Measurements from ENCODE around the gene TPPP2. TPM values are rescaled to one million over a fixed set of nuclear protein-coding genes. Genes with fewer than 3 reads are reported as not detected.
"Not testable (repeated sequence)": the region's sequence is repeated elsewhere in the genome, so short reads cannot be mapped to it uniquely, and the experiment has no call there.

TPPP2 gene
- total RNA-seq, 2 donors from 2014 or later, result not detected

DNA sequence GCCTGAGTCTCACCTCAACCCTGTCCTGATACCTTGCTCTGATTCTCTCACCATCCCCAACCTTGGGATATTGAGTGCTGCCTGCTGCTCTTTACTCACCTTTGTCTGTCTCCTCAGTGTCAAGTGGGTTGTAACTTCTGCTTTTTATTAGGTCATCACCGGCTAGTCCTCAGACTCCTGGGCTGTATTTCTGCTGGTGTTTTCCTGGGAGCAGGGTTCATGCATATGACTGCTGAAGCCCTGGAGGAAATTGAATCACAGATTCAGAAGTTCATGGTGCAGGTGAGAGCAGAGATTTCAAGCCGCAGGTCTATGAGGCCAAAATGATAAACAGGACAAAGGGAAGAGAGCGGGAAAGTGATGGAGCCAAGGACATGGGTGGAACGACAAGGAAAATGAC, 30.4 kb upstream of the TPPP2 start:
- Mint-ChIP-seq H3K27me3 (no peaks in the 10 kb centered on the region), H3K4me3 (no peak overlapping the region), H3K9me3 (no peaks in the 10 kb centered on the region), H3K36me3 (peaks cover 29% of the 10 kb centered on the region), H3K27ac (no peak overlapping the region), H3K4me1 (ENCODE audit: low read depth in 2 of 2) (peaks cover 5% of the 10 kb centered on the region in 2 donors)
- ATAC-seq, result no peak
- DNase-seq (ENCODE audit: low spot score), result no peak

DNA sequence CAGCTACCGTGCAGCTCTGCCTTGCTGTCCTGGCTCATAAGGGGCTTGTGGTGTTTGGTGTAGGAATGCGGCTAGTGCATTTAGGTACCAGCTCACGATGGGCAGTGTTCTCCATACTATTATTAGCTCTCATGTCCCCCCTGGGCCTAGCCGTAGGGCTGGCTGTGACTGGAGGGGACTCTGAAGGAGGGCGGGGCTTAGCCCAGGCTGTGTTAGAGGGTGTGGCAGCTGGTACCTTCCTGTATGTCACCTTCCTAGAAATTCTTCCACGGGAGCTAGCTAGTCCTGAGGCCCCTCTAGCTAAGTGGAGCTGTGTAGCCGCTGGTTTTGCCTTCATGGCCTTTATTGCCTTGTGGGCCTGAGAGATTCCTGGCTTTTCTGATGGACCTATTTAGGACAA, 28.8 kb upstream of the TPPP2 start:
- Mint-ChIP-seq H3K9me3 (no peaks in the 10 kb centered on the region), H3K4me3 (no peak overlapping the region), H3K27me3 (no peaks in the 10 kb centered on the region), H3K4me1 (ENCODE audit: low read depth in 2 of 2) (no peaks in the 10 kb centered on the region), H3K36me3 (peaks cover 13% of the 10 kb centered on the region), H3K27ac (no peak overlapping the region)
- peak in 1 of 2 donors; percentile 17 for ATAC-seq
- no peak for DNase-seq (ENCODE audit: low spot score)

DNA sequence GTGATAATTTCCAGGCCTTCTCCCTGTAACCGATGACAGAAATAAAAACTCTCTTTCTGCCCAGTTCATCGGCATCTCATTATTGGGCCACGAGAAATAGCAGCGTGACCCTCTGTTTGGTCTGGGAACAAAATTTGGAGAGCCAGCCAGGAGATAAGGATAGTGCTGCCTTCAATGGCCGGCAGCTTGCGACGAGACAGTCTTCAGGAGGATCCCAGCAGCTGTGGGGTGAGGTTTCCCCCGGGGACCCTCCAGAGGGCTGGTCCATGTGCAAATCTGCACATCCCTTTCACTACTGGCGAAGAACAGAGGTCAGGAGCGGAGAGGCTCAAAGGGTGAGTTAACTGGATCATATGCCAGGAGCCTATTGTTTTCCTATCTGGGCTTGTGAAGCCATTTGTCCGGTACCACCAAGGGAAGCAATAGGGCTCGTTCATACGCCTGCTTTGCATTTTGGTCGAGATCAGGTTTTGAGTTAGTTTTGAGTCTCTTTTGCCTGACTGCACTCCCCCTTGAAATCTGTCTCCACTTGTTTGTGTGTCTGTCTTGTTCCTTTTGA, 26.1 kb upstream of the TPPP2 start:
- no peaks in the 10 kb centered on the region for H3K4me1 Mint-ChIP-seq (ENCODE audit: low read depth in 2 of 2)
- DNase-seq (ENCODE audit: low spot score) (no peak), ATAC-seq (no peak)
- H3K27ac Mint-ChIP-seq, result no peak overlapping the region
- H3K4me3 Mint-ChIP-seq, result no peak overlapping the region
- no peaks in the 10 kb centered on the region for H3K9me3 Mint-ChIP-seq
- H3K27me3 Mint-ChIP-seq, result no peaks in the 10 kb centered on the region
- no peaks in the 10 kb centered on the region for H3K36me3 Mint-ChIP-seq

DNA sequence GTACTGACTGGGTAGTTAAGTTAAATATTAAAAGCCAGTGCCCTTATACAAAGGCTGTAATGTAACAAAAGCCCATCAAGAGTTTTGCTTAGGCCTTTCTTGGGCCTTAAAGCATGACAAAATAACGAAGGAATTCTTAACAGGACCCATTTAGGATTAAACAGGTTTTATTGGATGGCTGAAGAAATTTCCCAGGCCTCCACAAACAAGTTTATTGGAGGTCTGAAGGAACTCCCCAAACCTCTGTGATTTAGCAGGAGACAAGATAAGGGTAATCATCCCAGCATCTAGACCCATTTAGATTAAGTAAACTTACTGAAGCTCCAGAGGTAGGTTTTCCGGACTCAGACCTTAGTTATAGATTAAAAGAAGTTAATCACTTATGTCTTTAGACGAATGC, 20.3 kb upstream of the TPPP2 start:
- not testable (repeated sequence) for H3K36me3 Mint-ChIP-seq; ATAC-seq; H3K4me1 Mint-ChIP-seq (ENCODE audit: low read depth in 2 of 2); H3K4me3 Mint-ChIP-seq; H3K9me3 Mint-ChIP-seq; DNase-seq (ENCODE audit: low spot score); H3K27ac Mint-ChIP-seq
- peaks cover 24 to 35% of the 10 kb centered on the region in 2 donors for H3K27me3 Mint-ChIP-seq

DNA sequence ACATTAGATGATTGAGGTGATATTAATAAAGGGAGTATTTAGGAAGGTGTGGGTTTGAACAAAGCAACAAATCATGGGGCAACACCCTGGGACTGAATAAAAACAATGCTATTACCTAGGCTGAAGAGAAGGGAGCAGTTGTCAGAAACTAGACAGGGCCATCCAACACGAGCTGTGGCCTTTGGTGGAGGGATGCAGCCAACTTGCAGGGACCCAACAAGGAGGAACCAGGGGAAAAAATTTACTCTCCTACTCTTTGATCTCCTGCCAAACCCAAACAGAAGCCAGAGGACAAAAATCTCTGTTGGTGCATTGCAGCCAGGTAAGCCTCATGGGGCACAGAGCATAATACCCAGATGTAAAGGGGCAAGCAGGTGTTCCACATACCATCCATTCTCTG, 18.9 kb upstream of the TPPP2 start:
- no peak overlapping the region for H3K4me3 Mint-ChIP-seq
- ATAC-seq (no peak), DNase-seq (ENCODE audit: low spot score) (no peak)
- no peaks in the 10 kb centered on the region for H3K36me3 Mint-ChIP-seq
- H3K27me3 Mint-ChIP-seq, result peaks cover 24 to 36% of the 10 kb centered on the region in 2 donors
- H3K4me1 Mint-ChIP-seq (ENCODE audit: low read depth in 2 of 2), result no peaks in the 10 kb centered on the region
- no peak overlapping the region for H3K27ac Mint-ChIP-seq
- H3K9me3 Mint-ChIP-seq, result no peaks in the 10 kb centered on the region

DNA sequence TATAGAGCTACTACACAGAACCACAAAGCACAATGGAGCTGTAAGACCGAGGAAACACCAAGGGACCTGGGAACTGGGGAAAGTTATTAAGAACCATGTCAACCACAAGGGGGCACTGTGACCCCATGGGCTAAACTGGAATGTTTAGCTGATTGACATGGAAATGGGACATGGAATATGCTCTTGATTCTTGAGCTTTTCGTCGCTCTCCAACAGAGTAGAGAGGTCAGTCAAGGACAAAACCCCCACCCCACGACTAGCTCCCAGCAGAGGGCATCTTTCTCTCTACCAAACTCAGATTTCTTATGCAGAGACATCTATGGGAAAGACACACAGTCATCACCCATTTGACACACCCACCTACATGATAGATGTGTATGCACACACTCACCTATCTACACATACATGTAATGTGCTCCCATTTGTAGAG, 15.2 kb upstream of the TPPP2 start:
- Mint-ChIP-seq H3K36me3 (no peaks in the 10 kb centered on the region), H3K4me1 (ENCODE audit: low read depth in 2 of 2) (no peaks in the 10 kb centered on the region), H3K4me3 (no peak overlapping the region), H3K27ac (no peak overlapping the region), H3K27me3 (peaks cover 22 to 36% of the 10 kb centered on the region in 2 donors), H3K9me3 (no peaks in the 10 kb centered on the region)
- ATAC-seq (peak; percentile 63 to 79), DNase-seq (ENCODE audit: low spot score) (peak; percentile 79)

DNA sequence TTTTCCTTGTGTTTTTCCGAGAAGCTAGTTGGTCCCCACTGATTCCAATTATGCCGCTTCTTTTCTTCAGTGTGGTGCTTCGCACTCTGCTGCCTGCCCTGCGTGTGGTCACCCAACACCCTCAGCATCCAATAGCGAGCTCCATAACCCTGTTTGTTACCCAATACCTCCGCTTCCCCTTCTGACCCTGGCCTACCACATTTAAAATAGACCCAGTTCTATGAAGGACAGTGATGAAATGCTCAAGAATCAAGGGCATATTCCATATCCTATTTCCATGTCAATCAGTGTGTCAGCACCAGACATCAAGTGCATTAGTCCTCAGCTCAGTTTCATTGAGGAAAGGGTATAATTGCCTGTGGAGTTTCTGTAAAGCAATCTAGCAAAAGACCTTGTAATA, 14.7 kb upstream of the TPPP2 start:
- ATAC-seq, result no peak
- Mint-ChIP-seq H3K36me3 (no peaks in the 10 kb centered on the region), H3K27me3 (peaks cover 22 to 36% of the 10 kb centered on the region in 2 donors), H3K27ac (no peak overlapping the region), H3K9me3 (no peaks in the 10 kb centered on the region), H3K4me3 (no peak overlapping the region), H3K4me1 (ENCODE audit: low read depth in 2 of 2) (no peaks in the 10 kb centered on the region)
- DNase-seq (ENCODE audit: low spot score), result no peak

DNA sequence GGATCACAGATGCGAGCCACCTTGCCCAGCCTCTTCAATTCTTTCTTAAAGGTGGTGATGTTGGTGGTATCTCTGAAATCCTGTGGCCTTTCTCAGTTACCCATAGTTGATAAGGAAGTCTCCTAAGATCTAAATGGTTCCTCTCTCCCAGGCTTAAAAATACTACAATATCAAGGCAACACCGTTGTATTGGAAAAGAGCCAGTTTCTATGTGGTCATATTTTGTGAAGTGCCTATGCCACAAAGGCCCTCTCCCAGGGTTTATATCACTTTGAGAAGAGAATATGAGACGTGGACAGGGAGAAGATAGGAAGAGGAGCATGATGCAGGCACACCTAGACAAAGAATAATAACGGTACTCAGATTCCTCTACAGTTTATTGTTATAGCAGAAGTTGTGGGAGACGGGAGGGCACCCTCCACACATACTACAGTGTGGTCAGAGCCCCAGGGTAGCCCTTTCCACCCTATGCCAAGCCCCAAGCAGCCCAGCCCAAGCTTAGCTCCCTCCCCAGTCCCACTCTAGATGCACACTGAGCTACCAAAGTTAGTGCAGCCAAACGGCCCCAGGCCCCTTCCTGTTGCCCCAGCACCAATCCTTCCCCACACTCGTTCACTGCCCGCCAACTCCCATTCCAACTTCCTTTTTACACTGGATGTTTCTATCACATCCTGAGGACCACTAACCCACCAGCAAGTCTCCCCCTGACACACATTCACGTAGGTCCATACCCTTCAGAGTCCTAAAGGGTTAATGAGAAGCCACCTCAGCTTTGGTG, 13.4 kb upstream of the TPPP2 start:
- Mint-ChIP-seq H3K4me3 (no peak overlapping the region), H3K36me3 (no peaks in the 10 kb centered on the region)

DNA sequence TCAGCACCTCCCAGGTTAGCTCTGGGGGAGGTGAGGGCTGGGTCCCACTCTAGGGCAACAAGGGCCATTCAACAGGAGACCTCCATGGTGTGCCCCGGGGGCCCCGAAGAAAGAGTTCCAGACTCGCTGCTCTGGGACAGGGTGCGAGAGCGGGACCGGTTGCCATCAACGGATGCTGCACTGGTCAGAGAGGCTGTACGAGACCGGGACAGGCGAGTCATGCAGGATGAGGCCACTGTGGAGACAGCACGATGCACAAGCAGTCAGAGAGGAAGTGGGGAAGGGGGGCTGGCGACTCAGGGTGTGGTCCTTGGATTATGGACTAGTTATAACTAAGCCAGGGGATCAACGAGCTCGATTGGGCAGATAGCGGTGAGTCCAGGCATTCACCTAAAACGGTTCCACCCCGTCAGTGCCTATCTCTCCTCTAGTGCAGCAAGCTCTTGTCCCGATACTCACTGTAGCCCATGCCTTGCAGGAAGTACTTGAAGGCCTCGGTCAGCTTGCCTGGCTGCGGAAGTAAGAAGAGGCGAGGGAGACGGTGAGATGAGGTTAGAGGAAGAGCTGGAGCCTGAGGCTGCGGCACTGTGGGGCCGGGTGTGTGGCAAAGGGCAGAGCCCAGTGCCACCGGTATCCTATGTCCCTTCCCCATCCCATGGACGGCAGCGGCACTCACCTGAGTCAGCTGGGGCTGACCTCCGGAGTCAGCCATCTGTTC, 12.3 kb upstream of the TPPP2 start:
- DNase-seq (ENCODE audit: low spot score) (no peak), ATAC-seq (no peak)
- peaks cover 14 to 26% of the 10 kb centered on the region in 2 donors for H3K27me3 Mint-ChIP-seq
- H3K27ac Mint-ChIP-seq, result no peak overlapping the region
- no peaks in the 10 kb centered on the region for H3K36me3 Mint-ChIP-seq
- no peaks in the 10 kb centered on the region for H3K9me3 Mint-ChIP-seq
- no peak overlapping the region for H3K4me3 Mint-ChIP-seq
- H3K4me1 Mint-ChIP-seq (ENCODE audit: low read depth in 2 of 2), result peaks cover 0 to under 1% of the 10 kb centered on the region in 2 donors

More for the DNA sequence above, 13.4 kb upstream of the TPPP2 start:
- ATAC-seq, result no peak
- Mint-ChIP-seq H3K27me3 (peaks cover 16 to 27% of the 10 kb centered on the region in 2 donors), H3K9me3 (no peaks in the 10 kb centered on the region), H3K4me1 (ENCODE audit: low read depth in 2 of 2) (no peaks in the 10 kb centered on the region), H3K27ac (no peak overlapping the region)
- no peak for DNase-seq (ENCODE audit: low spot score)

DNA sequence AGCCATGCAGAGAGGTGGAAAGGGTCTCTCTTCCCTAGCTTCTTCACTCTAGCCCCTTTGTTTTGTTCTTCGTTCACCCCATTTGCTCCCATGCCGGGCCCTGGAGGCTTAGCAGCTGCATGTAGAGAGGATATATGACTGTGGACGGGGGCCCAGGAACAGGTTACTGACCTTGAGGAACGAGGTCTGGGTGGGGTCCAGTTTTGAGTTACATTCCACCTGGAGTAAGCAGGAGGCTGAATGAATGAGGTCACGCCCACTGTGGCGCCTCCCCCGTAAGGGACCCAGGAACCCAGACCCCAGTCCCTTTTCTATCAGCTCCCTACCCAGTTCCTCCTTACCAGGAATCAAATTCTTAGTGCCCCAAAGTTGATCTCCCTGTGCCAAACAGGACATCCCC, 11.7 kb upstream of the TPPP2 start:
- H3K9me3 Mint-ChIP-seq, result no peaks in the 10 kb centered on the region
- ATAC-seq (no peak), DNase-seq (ENCODE audit: low spot score) (no peak)
- H3K36me3 Mint-ChIP-seq, result no peaks in the 10 kb centered on the region
- H3K27ac Mint-ChIP-seq, result no peak overlapping the region
- H3K4me1 Mint-ChIP-seq (ENCODE audit: low read depth in 2 of 2), result peaks cover 0 to 4% of the 10 kb centered on the region in 2 donors
- H3K4me3 Mint-ChIP-seq, result no peak overlapping the region
- peaks cover 13 to 28% of the 10 kb centered on the region in 2 donors for H3K27me3 Mint-ChIP-seq

DNA sequence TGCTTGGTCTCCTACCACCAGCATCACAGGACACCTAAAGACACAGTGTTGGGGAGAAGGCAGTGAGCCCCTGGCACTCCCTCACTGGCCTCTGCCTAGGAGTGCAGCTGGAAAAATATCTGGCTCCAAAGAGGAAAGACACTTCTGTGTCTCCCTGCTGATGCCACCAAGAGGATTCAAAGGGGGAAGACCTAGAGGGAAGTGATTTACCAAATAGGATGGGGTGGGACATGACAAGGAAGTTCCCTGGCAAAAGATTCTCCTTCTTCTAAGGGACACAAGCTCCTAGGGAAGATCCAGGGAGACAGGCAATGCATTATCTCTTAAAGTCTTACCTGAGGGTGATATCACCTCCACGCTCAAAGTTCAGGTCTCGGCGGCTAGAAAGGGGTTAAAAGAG, 11.2 kb upstream of the TPPP2 start:
- ATAC-seq, result no peak
- no peaks in the 10 kb centered on the region for H3K36me3 Mint-ChIP-seq
- DNase-seq (ENCODE audit: low spot score), result no peak
- peaks cover 0 to 4% of the 10 kb centered on the region in 2 donors for H3K4me1 Mint-ChIP-seq (ENCODE audit: low read depth in 2 of 2)
- H3K27ac Mint-ChIP-seq, result no peak overlapping the region
- H3K4me3 Mint-ChIP-seq, result no peak overlapping the region
- no peaks in the 10 kb centered on the region for H3K9me3 Mint-ChIP-seq
- H3K27me3 Mint-ChIP-seq, result peaks cover 13 to 26% of the 10 kb centered on the region in 2 donors

DNA sequence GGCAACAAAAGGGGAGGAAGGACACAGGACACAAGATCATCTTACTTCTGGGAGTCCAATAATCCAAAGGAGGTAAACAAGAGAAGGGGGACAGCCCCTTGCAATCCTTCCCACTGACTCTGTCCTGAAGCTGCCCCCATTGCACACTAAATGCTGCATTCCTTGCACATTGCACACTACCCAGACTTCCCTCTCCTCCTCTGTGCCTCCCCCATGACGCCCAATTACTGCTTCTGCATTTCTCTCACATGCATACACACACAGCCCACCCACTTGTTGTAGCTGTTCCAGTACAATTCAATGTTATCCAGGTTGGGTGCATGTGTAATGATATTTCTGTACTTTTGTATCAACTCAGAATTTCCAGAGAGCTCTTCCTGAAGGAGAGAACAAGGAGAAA, 10.7 kb upstream of the TPPP2 start:
- H3K27me3 Mint-ChIP-seq, result peaks cover 10 to 20% of the 10 kb centered on the region in 2 donors

DNA sequence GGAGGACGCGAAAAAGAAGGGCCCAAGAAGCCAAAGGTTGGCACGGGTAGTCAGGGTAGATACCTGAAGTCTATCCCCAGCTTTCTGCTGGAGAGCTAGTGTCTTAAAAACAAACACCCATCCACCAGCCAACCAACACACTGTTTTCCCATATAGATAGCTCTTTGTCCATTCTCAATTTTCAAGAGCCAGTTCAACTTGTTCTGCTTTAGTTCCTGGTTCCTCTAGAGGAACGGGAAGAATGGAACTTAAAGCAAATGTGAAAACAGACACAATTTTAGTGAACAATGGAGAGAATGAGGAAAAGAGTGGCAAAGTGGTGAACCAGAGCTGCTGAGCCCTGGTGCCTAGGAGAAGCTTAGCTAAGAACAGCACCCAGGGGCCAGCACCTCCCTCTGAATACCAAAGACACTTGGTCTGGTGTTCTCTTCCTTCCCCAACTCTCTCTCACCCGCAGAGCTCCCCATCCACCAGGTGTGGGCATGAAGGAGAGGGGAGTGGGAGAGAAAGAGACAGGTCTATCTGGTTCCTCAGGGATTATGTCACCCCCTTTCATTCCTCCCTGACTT, 9.0 kb upstream of the TPPP2 start:
- Mint-ChIP-seq H3K27ac (no peak overlapping the region), H3K4me1 (ENCODE audit: low read depth in 2 of 2) (peaks cover 5 to 10% of the 10 kb centered on the region in 2 donors), H3K4me3 (no peak overlapping the region), H3K36me3 (no peaks in the 10 kb centered on the region), H3K9me3 (no peaks in the 10 kb centered on the region), H3K27me3 (peaks cover 10 to 16% of the 10 kb centered on the region in 2 donors)
- no peak for ATAC-seq
- DNase-seq (ENCODE audit: low spot score), result no peak

More for the DNA sequence above, 10.7 kb upstream of the TPPP2 start:
- H3K9me3 Mint-ChIP-seq, result no peaks in the 10 kb centered on the region
- H3K36me3 Mint-ChIP-seq, result no peaks in the 10 kb centered on the region
- H3K4me3 Mint-ChIP-seq, result no peak overlapping the region
- H3K4me1 Mint-ChIP-seq (ENCODE audit: low read depth in 2 of 2), result peaks cover 3 to 8% of the 10 kb centered on the region in 2 donors
- no peak for DNase-seq (ENCODE audit: low spot score)
- H3K27ac Mint-ChIP-seq, result no peak overlapping the region
- no peak for ATAC-seq

DNA sequence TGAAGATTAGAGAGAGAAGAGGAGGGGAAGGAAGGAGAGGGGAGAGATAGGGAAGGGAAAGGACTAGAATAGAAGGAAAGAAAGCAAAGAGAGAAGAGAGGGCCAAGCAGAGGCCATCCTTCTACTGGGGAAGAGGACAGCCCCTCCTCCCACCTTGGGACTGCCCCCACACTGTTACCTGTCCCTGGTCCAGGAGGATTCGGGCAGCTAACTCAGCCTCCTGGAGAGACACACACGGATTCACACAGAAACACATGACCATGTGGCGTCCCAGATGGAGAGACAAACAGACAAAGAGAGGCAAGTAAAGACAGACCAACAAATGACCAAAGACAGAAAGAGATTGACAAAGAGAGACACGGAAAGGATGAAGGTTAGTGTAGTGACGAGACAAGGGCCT, 7.3 kb upstream of the TPPP2 start:
- Mint-ChIP-seq H3K4me1 (ENCODE audit: low read depth in 2 of 2) (peaks cover 5 to 10% of the 10 kb centered on the region in 2 donors), H3K36me3 (no peaks in the 10 kb centered on the region), H3K4me3 (peak overlapping the region; percentile 33), H3K27ac (no peak overlapping the region), H3K9me3 (no peaks in the 10 kb centered on the region), H3K27me3 (peaks cover 10 to 16% of the 10 kb centered on the region in 2 donors)
- DNase-seq (ENCODE audit: low spot score) (no peak), ATAC-seq (no peak)
